Stimulated activated CD4-positive, alpha-beta T cell treated with anti-CD3 and anti-CD28 coated beads, Interleukin-15, amount 100 ng/mL, for 48 hours (primary cell): ENCODE measurements around the gene KCNK18.
"Not testable (repeated sequence)": the region's sequence is repeated elsewhere in the genome, so short reads cannot be mapped to it uniquely, and the experiment has no call there.

Experiments
- DNase-seq, 2 donors: peaks; one replicate each; pipeline ENCODE4 v3.0.0-alpha.2; 2020; ENCODE audit warnings: low read depth in 2 of 2

Gene KCNK18

DNA sequence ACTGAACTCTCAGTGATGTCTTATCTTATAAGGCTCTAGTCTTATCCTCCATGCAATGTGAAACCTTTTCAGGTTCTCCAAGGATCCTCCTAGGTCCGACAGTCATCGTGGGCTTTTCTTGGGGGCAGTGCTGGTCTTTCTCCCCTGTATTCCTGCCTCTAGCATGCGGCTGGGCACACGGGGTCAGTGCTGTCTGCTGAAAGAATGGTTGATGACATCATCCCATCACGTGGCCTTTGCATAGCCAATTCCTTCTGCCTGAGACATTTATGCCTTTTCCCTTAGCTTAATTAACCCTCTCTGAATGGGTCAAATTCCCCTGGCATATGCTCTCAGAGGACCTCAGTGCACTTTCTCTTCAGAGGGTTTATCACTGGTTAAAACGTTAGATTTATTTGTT, 27.0 kb upstream of the KCNK18 start:
- no peak for DNase-seq

DNA sequence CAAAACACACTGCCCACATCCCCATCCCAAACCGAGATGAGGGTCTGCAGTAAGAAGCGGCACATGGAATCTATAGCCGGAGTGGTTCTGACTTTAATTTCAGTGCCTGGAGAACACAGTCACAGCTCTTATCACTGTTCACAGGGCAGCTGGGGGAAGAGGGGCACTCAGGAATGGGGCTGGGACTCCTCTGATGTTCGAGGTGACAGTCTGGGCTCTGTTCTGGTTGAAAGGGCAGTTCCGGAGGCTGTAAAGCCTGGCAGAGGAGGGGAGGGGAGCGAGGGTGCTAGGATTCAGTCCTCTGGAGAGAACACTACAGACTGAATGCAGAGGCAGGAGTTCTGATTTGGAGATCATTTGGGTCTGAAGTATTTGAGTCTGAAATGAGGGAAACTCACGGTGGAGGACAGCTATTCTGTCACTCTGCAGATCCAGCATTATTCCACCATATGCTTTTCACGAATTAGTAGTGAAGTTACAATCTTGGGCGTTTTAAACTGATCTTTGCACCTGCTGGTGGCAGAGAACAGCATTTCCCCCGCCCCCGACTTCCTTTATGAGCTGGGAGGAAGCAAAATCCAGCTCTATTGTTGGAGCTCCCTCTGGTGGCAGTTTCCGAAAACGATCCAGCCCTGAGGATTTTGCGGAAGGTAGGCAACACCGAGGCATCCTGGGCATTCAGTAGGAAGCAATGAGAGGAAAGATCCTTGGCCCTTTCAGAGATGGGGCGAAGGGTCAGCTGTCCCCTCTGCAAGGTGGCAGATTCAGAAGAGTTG, 22.7 kb upstream of the KCNK18 start:
- DNase-seq = peak; percentile 72 to 82

DNA sequence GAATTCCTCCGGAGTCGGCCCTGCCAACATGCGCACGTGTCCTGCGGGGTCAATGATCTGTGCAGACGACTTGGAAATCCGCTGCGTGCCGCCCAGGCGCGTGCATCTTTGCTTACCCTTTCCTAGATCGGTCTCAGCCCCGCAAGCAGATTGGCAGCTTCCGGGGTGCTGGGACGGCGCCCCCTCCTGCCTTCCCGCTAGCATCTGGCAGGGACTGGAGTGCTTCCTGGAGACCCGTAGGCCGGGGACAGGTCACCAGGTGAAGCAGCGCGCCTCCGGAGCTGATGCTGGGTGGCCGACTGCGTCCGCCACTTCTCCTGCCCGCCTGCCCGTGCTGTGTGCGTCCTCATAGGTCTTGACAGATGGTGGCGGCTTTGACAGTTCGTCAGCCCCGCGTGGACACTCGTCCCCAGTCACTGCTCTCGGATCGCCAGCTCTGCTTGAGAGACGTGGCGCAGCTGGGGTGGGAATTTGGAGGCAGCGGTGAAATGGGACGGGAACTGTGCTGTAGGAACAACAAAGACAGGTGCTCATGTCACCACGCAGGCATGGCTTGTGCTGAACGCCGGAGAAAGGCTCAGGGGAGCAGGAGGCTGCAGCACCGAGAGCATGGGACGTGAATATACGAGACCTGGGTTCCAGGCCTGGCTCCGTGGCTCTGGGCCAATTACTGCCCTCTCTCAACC, 21.9 kb upstream of the KCNK18 start:
- no peak for DNase-seq

DNA sequence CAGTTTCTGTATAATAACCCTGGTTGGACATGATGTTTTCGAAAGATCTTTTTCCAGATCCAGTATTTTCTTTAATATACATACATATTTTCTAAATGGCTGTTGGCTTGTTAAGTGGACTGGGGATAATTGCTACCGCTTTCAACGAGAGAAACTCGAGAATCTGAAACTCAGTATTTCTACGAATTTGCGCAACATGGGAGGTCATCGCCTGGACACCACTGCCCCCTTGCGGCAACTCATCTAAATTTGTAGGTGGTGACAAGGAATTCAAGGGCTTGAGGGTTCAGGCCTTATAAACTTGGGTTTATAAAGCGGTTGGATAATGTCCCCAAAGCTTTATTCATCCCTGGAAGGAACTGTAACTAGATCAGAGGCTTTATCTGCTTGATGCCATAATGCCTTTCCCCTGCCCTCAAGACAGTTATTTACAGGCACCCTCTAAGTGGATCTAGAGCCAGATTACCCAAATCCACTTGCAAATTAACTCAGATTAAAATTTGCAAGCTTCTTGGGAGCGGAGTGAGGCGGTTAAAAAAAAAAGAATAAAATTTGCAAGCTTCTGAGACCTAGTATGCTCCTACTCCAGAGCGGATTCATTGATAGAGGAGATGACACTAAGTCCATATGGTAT, 21.3 kb upstream of the KCNK18 start:
- peak; percentile 56 to 66 for DNase-seq

DNA sequence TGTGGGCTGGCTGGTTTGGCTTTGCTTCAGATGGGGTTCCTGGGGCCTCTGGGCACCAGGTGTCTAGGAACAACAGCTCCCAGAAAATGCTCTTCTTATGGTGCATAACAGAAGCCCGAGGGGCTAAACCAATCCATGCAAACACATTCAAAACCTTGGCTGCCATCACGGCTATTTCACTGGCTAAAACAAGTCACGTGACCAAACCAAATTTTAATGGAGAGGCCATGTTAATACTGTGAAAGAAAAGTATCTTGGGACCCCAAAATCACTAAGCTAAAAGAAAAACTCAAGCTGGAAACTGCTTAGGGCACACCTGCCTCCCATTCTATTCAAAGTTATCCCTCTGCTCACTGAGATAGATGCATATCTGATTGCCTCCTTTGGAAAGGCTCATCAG, 19.1 kb upstream of the KCNK18 start:
- no peak for DNase-seq

DNA sequence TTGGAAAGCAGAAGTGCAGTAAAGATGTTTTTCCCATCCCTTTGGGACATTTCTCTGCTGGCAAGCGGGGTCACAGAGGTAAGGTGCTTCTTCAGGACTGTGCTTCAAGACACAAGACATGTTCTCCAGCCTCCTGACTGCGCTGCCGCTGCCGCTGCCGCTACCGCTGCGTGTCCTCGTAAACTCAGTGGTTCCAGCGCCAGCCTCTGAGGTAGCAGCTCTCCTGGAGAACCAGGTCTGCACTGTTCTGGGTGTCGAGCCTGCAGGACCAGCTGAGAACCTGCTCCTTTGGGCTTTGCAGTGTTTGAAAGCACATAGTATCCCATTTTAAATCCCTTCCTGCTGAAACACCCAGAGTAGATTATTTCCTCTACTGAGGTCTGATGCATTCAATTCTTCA, 13.0 kb upstream of the KCNK18 start:
- no peak for DNase-seq

DNA sequence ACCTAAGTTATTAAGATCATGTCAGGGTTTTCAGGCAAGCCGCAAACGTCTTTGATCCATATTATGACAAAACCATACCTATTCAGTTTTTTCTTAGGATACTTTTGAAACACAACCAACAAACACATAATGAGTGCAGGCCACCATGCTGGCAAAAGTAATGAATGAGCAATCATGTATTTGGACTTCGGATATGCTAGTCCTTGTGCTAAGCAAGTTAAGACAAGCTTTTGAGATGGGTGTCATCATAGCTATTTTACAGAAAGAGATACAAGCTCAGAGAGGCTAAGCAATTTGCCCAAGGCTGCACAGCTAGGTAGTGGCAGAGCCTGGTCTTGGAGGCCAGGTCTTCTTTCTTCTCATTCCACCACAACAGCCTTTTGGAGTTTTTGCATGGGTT, 12.5 kb upstream of the KCNK18 start:
- DNase-seq = no peak

DNA sequence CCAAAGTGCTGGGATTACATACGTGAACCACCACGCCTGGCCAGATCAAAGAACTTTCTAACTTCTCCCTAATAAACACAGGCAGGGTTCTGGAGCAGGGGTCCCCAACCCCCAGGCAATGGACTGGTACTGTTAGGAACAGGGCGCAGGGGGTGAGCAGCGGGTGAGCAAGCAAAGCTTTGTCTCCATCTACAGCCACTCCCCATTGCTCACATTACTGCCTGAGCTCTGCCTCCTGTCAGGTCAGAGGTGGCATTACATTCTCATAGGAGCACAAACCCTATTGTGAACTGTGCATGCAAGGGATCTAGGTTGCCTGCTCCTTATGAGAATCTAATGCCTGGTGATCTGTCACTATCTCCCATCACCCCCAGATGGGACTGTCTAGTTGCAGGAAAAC, 11.5 kb upstream of the KCNK18 start:
- not testable (repeated sequence) for DNase-seq

DNA sequence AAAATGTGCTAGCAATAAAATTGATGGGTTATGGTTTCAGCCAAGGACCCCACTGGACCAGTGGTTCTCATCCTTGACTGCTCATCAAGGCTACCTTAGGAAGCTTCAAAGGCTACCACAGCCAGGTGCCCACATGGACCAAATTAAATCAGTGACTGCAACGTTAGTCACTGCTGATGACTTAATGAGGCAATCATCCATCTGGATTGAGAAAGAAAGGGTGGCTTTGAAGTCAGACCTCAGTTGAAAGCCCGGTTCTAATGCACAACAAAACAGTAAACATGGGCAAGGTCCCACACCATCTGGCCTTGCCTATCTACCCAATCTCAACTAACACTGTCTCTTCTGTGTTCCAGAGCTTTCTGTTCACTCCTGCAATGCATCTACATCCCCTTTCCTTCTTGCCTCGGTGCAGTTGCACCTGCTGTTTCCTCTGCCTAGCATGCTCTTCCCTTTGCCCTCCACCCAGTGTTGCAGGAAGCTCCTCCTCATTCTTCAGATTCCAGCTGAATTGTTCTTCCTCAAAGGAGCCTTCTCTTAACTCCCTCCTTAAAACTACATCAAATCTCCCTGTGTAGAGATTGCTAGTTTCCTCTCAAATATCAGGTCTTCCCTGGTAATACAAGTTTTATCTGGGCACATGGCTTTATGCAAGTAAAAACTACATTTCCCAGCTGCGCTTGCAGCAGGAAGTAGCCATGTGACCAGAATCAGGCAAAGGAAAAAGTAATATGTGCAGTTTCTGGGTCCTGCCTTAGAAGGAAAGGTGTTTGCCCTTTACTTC, 10.3 kb upstream of the KCNK18 start:
- DNase-seq = no peak

DNA sequence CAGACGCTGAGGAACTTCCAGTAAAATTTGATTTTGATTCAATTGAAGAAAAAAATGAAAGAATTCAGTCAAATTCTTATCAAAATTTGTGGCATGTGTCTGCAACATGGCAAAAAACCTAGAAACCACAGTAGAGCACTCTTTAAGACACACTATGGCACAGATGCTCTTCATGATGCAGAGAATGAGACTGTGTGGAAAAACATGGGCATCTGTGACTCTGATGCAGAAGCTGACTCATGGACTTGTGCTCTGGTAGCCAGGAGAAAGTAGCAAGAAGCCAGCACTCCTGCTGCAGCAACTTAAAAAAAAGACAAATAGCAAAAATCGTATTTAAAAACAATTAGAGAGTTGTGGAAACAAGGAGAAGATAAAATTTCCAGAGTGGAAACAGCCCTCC, 8.9 kb upstream of the KCNK18 start:
- no peak for DNase-seq

DNA sequence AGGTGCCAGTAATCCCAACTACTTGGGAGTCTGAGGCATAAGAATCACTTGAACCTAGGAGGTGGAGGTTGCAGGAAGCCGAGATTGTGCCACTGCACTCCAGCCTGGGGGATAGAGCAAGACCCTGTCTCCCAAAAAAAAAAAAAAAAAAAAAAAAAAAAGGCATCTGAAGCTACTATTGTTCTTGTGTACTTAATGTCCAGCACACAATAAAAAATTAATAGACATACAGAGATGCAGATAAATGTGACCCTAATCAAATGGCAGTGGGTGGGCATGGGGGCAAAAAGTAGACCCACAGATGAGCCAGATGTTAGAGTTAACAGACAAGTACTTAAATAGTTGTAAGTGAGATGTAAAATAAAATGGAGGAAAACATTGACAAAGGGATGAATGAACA, 7.7 kb upstream of the KCNK18 start:
- no peak for DNase-seq

DNA sequence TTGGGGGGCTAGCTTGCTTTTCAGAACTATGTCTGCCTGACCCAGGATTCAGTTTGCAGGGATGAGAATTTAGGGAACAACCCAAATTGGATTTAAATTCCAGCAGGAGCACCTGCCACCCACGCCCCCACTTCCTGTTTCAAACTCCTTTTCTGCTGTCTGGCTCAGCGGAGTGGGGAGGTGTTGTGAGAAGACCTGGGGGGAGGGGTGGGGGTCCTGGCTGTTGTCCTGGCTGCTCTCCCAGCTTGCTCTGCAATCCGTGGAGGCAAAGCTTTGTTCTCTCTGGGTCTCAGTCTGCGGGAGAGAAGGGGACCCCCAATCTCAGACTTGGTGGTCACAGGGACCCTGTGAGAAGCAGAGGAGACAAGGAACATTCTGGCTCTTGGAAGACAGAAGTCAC, 799 bp downstream of the KCNK18 start:
- no peak for DNase-seq

DNA sequence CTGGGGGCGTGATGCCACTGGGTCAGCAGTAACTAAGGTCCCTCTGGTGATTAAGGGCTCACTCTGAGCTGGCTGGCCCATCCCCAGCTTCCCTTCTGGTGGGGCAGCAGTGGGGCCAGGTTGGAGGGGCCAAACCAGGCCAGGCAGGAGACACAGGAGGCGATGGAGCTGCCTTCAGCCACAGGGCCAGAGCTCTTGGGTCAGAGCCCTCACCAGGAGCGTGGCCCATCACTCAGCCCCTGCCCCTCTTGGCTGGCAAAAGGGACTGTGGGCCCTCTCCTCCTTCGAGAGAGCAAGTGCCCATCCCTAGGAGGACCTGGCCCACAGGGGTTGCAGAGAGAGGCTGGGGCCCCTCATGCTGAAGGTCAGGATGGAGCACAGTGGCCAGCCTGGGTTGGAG, 4.5 kb downstream of the KCNK18 start:
- DNase-seq = no peak

DNA sequence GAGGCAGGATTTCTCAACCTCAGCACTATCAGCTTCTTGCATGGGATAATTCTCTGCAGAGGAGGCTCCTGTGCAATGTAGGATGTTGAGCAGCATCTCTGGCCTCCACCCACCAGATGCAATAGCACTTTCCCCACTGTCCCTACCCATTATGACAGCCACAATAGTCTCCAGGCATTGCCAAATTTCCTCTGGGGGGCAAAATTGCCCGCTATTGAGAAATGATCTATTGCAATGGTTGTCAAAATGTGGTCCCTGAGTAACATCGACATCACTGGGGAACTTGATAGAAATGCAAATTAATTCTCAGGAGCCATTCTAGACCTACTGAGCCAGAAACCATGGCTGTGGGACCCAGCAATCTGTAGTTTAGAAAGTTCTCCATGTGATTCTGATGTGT, 7.0 kb downstream of the KCNK18 start:
- no peak for DNase-seq

DNA sequence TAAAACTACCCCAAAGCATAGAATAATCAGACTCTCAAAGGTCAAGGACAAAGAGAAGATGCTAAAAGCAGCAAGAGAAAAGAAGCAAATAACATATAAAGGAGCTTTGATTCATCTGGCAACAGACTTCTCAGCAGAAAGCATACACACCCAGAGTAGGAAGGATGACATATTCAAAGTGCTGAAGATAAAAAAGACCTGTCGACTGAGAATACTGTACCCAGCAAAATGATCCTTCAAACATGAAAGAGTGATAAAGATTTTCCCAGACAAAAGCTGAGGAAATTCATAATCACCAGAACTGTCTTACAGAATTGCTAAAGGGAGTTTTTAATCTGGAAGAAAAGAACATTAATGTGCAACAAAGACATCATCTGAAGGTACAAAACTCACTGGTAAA, 14.9 kb downstream of the KCNK18 start:
- no peak for DNase-seq

DNA sequence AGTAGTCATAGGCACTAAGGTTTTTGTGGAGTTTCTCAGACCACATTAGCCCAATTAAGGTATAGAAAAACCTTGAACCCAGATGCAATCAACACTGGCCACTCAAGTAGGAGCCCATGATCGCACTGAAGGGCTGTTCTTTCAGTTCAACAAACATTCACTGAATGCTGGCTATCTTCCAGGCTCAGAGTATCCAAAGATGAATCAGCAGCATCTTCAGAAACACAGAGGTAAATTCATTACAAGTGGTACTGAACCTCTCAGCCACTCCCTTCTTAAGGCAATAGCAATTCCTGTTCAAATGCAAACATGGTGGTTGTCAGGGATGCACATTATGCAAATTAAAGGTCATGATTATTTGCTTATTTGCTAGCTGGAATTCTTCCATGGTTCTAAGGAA, 17.1 kb downstream of the KCNK18 start:
- DNase-seq = no peak

DNA sequence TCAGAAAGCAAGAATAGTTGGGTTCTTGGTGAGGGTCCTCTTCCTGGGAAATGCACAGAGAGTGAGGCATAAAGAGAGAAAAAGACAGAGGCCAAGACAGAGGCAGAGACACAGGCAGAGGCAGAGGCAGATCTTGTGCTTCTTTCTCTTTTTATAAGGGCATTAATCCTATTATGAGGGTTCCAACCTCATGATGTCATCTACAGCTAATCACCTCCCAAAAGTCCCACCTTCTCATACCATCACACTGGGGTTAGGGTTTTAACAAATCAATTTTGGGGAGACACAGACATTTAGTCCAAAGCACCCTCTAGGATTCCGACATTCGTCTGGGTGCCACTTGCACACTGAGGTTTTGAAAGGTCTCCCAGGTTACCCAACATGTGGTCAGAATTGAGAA, 17.8 kb downstream of the KCNK18 start:
- no peak for DNase-seq

DNA sequence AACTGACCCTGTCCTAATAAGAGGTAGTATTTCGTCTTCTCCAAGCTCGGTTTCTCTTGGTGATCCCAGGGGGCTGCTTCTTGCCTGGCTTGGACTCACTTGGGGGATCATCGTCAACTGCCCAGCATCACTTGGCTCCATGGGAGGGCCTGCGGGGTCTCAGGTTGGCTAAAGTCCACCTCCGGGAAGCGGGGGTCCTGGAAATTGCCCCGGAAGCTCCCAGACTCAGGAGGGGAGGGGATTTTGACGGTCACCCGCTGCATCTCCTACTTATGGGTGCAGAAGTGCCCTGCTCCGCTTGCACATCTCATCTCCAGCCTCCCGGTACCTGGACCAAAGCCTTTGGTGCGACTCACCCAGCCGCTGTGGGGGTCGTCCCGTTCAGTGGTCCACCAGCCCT, 18.7 kb downstream of the KCNK18 start:
- DNase-seq = no peak

DNA sequence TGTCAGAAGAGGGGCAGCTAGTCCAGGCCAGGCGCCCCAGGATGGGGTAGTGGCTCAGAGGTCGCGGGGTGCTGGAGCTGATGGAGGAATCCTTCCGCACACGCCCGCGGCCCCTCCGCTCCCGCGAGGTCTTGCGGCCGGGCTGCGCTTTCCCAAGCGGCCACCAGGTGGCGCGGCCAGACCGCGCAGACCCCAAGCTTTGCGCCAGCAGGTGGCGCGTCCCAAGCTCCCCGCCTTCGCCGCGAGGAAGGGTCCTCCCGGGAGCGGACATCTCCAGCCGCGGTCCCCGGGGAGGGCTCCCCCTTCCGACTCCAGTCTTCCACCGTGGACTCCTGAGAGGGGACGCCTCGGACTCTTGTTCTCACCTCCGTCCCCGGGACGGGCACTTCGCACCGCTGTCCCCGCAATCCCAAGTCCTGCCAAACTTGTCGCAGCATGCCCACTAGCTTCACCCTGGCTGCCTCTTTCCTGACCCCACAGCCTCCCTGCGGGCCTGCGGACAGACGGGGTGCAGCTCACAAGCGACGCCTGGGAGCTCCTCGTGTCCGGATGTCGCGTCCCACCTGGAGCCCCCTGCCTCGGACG, 19.4 kb downstream of the KCNK18 start:
- DNase-seq = peak; percentile 33 to 47

DNA sequence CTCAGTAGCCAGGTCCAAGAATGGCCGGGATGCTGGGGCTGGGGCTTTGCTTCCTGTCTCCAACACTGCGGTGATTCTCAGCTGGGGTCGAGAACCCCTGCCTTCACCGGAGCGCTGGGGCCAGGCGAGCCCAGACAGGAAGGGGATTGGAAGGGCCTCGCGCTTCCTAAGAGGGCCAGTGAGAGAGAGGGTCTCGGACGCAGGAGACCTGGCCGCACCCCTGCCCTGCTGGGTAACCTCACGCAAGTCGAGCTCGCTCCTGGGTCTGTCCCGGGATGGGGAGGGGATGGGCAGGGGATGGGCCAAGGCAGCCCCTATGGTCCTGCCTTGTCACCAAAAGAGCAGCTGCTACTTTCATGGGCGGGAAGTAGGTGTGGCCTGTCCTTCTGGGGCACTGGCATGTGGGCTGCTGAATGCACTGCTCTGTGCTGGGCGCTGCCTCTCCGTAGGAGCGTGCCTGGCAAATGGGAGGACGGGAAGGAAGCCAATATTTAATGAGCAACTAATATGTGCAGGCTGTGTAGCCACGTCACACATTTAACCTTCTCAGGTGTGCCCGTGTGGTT, 20.0 kb downstream of the KCNK18 start:
- DNase-seq = no peak

DNA sequence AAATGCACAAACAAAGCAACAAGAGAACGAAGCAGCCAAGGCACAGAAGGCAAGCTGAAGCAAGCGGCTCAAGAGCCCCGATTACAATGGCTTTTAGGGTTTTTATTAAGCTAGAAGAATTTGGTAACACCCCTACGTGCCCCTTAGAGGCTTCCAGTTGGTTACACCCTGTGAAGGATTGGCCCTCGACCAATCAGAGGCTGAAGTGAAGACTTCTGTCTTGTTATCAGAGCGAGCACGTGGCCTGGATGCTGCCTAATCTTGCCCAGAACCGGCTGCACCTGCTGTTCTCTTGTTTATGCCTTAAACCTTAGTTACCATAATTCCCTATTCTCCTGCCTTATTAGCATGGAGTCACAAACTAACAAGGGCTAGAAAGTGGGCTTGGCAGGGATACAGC, 21.4 kb downstream of the KCNK18 start:
- DNase-seq = no peak
